T47D (cell line): ENCODE measurements around the gene PAX9.

Source experiments
- DNase-seq, 2 experiments: peaks; one replicate each; pipeline versions ENCODE4 v3.0.0 to v3.0.0-alpha.2; 2011 to 2012; ENCODE audit warnings: low read depth in 1 of 2, low spot score in 1 of 2
- JUND ChIP-seq: IDR thresholded peaks from 2 replicates; pipeline ENCODE4 v1.6.1; 2012; ENCODE audit warnings: low read depth
- in situ Hi-C: cut with HindIII; loops from 2 replicates; pipeline ENCODE4 v1.10.0; 2016; ENCODE audit warnings: low sequenced_read_pairs, low pct_unique_long_range_greater_than_20kb

PAX9 gene

GRCh38 chr14:36647824-36648753, 13.6 kb upstream of the PAX9 start:
- TF ChIP-seq JUND = no peak
- in situ Hi-C loops = no loop called here
- peak; percentile 77 to 82 for DNase-seq

- TF ChIP-seq JUND = no peak
- in situ Hi-C loops = no loop called here
Observed at GRCh38 chr14:36649872-36650650, 11.6 kb upstream of the PAX9 start.

DNA sequence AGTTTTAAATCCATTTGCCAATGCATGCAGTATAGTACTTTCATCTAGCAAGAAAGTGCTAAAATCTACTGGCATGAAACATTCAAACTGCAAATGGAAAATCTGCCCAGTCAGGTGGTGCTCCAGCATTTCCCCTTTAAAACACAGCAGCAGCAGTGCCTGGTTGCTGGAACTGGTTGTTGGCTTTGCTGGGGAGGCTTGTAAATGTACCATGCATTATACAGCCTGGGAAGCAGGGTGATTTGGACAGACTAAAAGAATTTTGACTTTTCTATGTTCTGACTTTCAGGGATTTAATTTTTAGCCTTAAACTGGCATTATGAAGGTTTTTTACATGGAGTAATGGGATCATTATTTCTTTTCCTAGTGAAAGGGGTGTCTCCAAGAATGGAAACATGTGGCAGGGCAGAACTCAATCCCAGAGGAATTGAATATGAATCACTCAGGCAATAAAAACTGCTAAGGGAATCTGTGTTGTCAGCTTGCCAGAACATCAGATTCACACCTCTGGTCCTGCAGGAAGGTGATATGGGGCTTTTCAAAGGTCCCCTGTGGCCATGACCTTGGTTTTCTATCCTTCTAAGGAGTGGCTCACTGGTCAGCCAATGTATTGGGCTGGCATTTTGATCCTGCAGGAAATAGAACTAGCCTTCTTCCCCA, 9.0 kb upstream of the PAX9 start:
- in situ Hi-C loops = no loop called here
- TF ChIP-seq JUND = no peak
- no peak for DNase-seq

More at GRCh38 chr14:36649872-36650650, 11.6 kb upstream of the PAX9 start:
- no peak for DNase-seq

DNA sequence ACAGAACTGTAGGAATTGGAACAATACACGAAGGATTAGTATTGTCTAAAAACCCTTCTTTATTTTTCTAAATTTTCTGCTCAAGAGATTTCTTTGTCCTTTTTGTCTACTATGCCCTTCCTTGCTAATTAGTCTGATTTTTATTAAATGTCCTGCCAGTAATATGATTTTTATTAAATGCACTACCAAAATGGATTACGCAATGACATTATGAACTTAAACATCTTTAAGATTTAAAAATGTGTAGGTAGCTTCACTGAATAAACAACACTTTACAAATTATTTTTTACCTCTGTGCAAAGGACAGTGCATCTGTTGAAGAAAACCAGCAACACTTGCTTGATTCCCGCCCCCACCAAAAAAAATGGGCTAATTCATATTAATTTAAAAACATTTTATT, 8.2 kb upstream of the PAX9 start:
- DNase-seq = no peak
- no peak for TF ChIP-seq JUND
- in situ Hi-C loops = no loop called here

GRCh38 chr14:36653962-36654793, 7.5 kb upstream of the PAX9 start:
- TF ChIP-seq JUND = no peak
- in situ Hi-C loops = no loop called here
- no peak for DNase-seq

DNA sequence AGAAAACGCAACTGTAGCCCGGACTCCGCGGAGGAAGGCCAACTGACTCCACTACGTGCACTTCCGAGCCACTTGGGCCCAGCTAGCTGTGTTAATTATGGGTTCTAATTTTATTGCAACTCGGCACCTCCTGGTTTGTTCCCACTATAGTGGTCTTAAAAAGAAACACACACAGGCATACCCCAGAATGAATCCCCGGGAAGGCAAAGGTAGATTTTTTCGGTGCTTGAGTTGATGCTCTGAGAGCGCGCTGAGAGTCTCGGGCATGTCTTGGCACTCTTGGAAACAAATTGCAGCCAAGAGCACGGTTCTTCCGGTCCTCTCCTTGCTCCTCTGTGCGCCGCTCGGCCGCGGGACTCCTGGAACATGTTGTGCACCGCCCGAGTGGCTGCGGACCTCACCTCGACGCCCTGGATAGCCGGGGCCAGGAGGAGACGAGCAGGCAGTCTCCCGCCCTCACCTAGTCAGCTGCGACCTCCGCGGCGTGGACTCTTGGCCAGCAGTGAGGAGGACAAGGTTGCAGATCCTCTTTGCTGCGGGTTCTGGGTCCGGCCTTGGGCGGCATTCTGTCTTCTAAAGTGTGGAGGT, 6.8 kb upstream of the PAX9 start:
- TF ChIP-seq JUND = no peak
- no peak for DNase-seq
- in situ Hi-C loops = no loop called here

DNA sequence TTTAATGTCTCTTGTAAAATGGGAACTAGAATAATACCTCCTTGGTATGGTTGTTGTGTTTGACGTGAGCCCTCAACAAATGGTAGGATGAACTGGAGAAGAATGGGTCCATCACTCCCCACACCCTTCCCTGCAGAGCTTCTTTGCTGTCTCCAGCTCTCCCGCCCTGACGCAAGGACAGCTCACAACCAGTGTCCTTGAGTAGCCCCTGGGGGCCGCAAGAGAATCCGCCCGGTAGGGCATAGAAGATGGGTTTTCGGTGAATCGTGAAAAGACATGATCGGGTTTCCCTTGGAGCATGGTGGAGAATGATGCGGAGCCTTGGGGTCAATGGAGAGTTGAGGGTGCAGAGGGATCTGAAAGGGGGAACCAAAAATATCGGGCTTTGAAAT, 6.1 kb upstream of the PAX9 start:
- no peak for DNase-seq
- no peak for TF ChIP-seq JUND
- in situ Hi-C loops = no loop called here

- in situ Hi-C loops = no loop called here
- DNase-seq = no peak
- no peak for TF ChIP-seq JUND
Observed at GRCh38 chr14:36655963-36656686, 5.5 kb upstream of the PAX9 start.

GRCh38 chr14:36656687-36657398, 4.8 kb upstream of the PAX9 start:
- in situ Hi-C loops = no loop called here
- no peak for TF ChIP-seq JUND
- DNase-seq = no peak

DNA sequence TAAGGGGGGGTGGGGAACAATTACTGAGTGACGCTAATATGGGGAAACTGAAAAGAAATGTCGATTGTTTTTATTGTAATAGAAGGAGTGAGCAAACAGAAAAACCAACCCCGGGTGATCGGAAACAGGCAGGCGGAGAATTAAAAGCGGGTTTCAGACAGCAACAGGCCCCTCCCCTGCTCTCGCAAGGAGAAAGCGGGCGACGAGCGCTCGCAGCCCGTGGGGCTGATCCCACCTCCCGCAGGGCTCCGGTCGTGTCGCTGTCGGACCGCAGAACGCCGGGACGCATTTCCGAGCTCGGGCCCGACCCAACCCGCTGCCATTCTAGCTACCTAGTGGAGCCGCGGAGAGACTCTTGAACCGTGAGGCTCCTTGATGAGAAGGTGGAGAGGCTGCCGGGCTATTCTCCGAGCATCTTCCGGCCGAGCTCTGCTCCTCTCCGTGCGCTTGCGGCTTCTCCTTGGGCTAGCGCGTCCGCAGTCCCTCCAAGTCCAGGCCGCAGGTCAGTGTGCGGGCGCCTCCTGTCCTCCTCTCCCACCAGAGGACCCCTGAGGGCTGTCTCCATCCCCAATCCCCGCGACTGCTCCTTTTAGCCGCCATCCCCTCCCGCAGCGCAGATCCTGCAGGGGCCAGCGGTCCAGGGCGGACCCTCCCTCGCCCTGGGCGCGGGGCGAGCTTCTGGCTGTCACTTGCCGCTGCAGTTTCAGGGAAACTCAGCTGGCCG, 4.1 kb upstream of the PAX9 start:
- DNase-seq = no peak
- in situ Hi-C loops = no loop called here
- TF ChIP-seq JUND = no peak
